ENCODE results near the gene IGHMBP2.

The IGHMBP2 gene

DNA sequence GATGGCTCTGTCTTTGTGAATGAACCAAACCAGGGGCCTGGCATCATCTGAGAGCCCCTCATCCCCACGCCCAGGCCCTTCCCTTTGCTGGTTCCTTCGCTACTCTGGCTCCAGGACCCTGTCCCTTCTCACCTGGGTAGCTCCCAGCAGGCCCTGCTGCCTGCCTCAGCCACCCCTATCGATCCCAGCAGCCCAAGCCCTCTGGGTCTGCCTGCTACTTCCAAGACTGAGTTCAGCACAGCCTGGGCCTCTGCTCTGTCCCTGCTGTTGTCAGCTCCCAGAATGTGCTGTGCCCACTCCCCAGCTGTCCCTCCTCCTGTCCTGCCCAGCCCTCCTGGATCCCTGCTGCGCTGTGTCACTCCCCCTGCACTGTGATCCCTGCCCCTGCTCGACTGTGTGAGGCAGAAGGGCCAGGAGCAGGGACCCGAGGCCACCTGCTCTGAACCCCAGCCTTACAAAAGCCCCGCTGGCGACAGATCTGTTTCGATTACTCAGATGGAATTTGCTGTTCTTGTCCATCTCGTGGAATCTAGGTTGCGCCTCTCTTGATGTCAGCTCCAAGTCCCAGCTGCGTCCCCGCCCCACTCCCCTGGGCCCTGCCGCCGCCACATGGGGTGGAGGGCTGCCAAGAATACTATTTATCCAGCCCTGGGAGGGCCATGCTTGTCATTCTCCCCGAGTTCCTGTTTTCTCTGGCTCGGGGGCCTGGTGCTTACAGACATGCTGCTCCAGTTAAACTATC lies 13.0 kb upstream of the IGHMBP2 start:
- DNase-seq (ENCODE audit: low spot score), result no peak

- DNase-seq (ENCODE audit: low spot score), result no peak
Observed at GRCh38 chr11:68891351-68891948, 12.2 kb upstream of the IGHMBP2 start.

GRCh38 chr11:68892576-68892975 lies 11.1 kb upstream of the IGHMBP2 start:
- DNase-seq (ENCODE audit: low spot score), result no peak

GRCh38 chr11:68893282-68893681 lies 10.4 kb upstream of the IGHMBP2 start:
- DNase-seq (ENCODE audit: low spot score), result no peak

GRCh38 chr11:68896171-68896959 lies 7.3 kb upstream of the IGHMBP2 start:
- no peak for DNase-seq (ENCODE audit: low spot score)

GRCh38 chr11:68897441-68897840 lies 6.2 kb upstream of the IGHMBP2 start:
- no peak for DNase-seq (ENCODE audit: low spot score)

DNA sequence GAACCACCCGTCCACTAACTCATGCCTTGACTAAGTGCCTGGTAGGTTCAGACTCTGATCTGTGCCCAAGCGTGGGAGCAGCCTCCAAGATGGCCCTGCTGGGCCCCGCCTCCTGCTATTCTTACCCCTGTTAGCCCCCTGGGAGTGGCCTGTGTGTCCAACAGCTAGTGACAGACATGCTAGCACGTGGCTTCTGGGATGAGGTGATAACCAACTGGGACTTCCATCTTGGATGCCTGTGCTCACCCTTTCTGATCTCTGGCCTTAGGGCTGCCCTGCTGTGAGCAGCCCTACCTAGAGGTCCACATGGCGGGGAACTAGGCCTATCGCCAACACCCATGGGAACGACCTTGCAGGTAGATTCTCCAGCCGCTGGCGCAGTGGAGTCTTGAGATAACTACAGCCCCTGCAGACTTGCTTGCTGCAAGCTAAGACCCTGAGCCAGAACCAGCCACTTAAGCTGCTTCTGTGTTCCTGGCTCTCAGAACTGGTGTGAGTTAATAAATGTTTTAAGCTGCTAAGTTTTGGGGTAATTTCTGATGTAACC lies 2.8 kb upstream of the IGHMBP2 start:
- DNase-seq (ENCODE audit: low spot score), result no peak

DNA sequence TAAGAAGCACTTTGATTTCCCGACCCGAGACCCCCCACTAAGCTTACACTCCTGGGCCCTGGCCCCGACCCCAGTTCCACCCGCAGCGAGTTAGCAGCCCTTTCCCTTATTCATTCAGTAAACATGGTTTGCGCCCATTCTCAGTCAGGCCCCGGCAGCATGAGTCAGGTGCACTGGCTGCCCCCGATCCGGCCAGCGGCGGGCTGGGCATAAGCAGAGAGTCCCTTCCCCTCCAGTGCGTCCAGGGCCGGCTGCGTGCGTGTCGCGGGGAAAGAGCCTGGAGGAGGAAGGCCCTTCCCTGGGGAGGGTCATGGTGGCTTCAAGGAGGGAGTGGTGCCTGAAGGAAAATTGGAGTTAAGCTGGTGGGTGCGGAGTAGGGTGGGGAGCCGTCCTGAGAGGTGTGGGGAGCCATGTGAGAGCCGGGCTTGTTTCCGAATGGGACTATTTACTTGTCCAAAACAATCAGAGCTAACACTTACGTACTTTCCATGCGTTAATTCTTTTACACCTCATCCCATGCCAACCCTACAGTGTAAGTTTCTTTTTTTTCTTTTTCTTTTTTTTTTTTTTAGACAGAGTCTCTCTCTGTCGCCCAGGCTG lies 657 bp downstream of the IGHMBP2 start:
- DNase-seq (ENCODE audit: low spot score), result no peak

DNA sequence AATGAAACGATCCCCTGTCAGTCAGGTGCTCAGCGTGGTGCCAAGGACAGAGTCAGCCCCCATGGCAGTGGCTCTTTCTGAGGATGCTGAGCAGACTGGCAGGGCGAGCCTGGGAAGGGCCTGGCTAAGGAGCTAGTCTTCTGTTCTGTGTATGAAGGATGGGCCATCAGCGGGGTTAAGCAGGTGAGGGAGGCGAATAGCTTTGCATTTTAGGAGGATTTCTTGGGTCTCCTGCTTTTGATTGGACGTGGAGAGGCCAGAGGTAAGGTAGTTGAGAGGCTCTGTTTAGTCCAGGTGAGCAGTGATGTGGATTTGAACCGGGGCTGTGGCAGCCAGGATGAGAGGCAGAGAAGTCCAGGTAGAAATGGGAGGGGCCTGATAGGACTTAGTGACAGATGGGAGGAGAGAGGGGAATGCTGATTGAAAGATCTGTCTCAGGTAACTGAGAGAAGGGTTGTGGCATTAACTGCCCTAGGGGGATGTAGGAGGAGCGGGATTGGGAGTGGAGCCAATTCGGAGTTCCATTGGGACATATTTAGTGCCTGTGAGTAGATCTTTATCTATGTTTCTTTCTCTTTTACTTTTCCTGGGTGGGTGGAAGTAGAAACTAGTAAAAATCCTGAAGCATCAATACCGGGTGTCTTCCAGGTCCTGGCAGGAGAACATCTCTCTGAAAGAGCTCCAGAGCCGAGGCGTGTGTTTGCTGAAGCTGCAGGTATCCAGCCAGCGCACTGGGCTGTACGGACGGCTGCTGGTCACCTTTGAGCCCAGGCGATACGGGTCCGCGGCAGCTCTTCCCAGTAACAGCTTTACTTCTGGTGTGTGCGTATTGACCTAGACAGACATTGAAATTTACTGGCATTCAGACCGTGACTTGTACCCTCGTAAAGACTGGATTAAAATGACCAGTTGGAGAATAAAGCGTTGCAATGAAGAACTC lies 2.0 kb downstream of the IGHMBP2 start:
- DNase-seq (ENCODE audit: low spot score), result no peak

DNA sequence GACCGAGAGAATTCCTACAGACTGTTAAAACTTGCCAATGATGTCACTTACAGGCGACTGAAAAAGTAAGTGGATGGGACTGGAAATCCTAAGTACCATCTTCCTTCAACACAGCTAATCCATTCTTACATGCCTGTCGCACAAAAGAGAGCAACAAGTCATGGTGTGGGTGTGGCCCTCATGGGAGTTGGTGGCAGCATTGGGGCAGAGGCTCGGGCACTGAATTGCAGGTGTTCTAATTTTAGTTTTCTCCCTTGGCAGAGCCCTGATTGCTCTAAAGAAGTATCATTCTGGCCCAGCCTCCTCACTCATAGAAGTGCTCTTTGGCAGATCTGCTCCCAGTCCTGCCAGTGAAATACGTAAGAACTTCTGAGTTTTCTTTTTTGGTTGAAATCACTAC lies 4.6 kb downstream of the IGHMBP2 start:
- DNase-seq (ENCODE audit: low spot score), result no peak

DNA sequence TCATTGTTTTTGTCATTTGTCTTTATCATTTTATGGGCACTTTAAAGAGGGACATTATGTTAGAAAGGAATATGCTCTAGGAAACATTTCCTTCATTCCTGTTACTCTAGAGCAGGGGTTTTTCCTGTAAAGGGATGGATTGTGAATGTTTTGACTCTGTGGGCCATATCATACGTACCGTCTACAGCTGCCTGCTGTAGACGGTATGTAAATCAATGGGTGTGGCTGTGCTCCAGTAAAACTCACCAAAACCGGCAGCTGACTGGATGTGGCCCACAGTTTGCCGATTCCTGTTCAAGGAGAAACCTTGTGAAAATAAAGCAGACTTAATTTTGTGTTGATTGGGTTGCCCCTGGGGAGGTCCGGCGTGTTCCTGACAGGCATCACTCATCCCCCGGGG lies 7.3 kb downstream of the IGHMBP2 start:
- no peak for DNase-seq (ENCODE audit: low spot score)

- DNase-seq (ENCODE audit: low spot score), result no peak
Observed at GRCh38 chr11:68911731-68912130, 8.0 kb downstream of the IGHMBP2 start.

- no peak for DNase-seq (ENCODE audit: low spot score)
Observed at GRCh38 chr11:68912254-68912653, 8.6 kb downstream of the IGHMBP2 start.

- no peak for DNase-seq (ENCODE audit: low spot score)
Observed at GRCh38 chr11:68913188-68913587, 9.5 kb downstream of the IGHMBP2 start.

DNA sequence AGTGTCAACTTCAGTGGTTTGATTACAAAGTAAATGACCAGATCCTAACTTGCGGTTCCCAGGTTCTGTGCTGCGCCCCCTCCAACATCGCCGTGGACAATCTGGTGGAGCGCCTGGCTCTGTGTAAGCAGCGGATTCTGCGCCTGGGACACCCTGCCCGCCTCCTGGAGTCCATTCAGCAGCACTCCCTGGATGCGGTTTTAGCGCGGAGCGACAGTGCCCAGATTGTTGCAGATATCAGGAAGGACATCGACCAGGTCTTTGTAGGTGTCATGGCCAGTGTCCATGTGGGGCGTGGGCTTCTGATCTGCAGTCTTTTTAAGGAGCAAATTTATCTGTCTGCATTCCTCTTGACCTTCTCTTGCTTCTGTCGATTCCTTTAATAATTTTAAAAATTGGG lies 11.1 kb downstream of the IGHMBP2 start:
- no peak for DNase-seq (ENCODE audit: low spot score)

GRCh38 chr11:68916439-68916838 lies 12.7 kb downstream of the IGHMBP2 start:
- DNase-seq (ENCODE audit: low spot score), result no peak

DNA sequence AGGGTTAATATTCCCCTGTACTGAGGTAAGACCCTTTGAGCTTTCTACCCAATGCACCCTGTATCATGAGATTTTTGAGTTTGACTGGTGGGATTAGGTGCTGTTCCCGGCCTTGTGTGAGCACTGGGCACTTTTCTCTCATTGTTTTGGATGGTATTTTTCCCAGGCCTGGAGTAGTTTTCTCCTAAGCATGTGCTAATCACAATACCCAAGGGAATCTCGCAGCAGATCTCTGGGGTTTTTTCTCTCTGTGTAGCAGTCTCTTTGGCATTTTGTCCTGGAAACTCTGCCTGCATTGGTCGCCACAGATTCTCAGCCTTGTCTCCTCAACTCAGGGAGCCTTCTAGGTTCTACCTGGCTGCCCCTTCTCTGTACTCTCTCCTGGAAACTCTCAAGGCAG lies 19.9 kb downstream of the IGHMBP2 start:
- no peak for DNase-seq (ENCODE audit: low spot score)

- DNase-seq (ENCODE audit: low spot score), result no peak
Observed at GRCh38 chr11:68924073-68924925, 20.6 kb downstream of the IGHMBP2 start.

DNA sequence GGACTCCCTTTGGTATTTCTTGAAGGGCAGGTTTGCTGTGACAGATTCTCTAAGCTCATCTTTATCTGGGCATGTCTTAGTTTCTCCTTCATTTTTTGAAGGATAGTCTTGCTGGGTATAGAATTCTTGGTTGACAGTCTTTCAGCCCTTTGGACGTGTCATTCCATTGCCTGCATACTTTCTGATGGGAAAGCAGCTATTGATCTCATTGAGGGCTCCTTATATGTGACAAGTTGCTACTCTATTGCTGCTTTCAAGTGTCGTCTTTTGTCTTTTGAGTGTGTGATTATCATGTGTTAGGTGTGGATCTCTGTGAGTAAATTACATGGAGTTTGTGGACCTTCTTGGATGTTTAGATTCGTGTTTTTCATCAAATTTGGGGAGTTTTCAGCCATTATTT lies 21.9 kb downstream of the IGHMBP2 start:
- no peak for DNase-seq (ENCODE audit: low spot score)
